Choroid plexus epithelial cell (primary cell): ENCODE results near the gene RELN.
"Not testable (repeated sequence)": the region's sequence is repeated elsewhere in the genome, so short reads cannot be mapped to it uniquely, and the experiment has no call there.

Experiments used
- DNase-seq: peaks from one replicate; pipeline ENCODE4 v3.0.0-alpha.2; 2010; ENCODE audit warnings: low read depth
- H3K4me3 ChIP-seq: 2 replicates; pipeline ENCODE4 v1.5.1; 2011; ENCODE audit warnings: low read depth, mild to moderate bottlenecking, control low read depth, low read length, moderate library complexity
- CTCF ChIP-seq: conservative IDR thresholded peaks from 2 replicates; pipeline ENCODE4 v1.5.1; 2011; ENCODE audit warnings: low read depth, mild to moderate bottlenecking, control low read depth, inconsistent platforms, low read length, moderate library complexity

The RELN gene

GRCh38 chr7:103524042-103524907 is 465.2 kb downstream of the RELN start:
- no peak overlapping the region for H3K4me3 ChIP-seq
- TF ChIP-seq CTCF: peak; percentile 59
- peak; percentile 75 for DNase-seq

GRCh38 chr7:103521937-103522336 is 467.5 kb downstream of the RELN start:
- DNase-seq: peak; percentile 2
- H3K4me3 ChIP-seq: no peak overlapping the region
- no peak for TF ChIP-seq CTCF

GRCh38 chr7:103504505-103505135 is 484.8 kb downstream of the RELN start:
- TF ChIP-seq CTCF: no peak
- no peak for DNase-seq
- H3K4me3 ChIP-seq: no peak overlapping the region

GRCh38 chr7:103501206-103501605 is 488.3 kb downstream of the RELN start:
- DNase-seq: no peak
- no peak for TF ChIP-seq CTCF
- no peak overlapping the region for H3K4me3 ChIP-seq

GRCh38 chr7:103499976-103500375 is 489.5 kb downstream of the RELN start:
- peak; percentile 3 for DNase-seq
- TF ChIP-seq CTCF: no peak

GRCh38 chr7:103487419-103487818 is 502.0 kb downstream of the RELN start:
- DNase-seq: no peak
- TF ChIP-seq CTCF: no peak
- H3K4me3 ChIP-seq: no peak overlapping the region

More at GRCh38 chr7:103499976-103500375, 489.5 kb downstream of the RELN start:
- no peak overlapping the region for H3K4me3 ChIP-seq

GRCh38 chr7:103486873-103487272 is 502.6 kb downstream of the RELN start:
- not testable (repeated sequence) for DNase-seq, H3K4me3 ChIP-seq
